HEK293T (cell line): Measurements from ENCODE around the gene PDS5B.

ENCODE experiments used
- ARNT ChIP-seq: fragments of 450-650 bp; IDR thresholded peaks from 2 replicates; pipeline ENCODE4 v1.6.1; 2017; ENCODE audit warnings: mild to moderate bottlenecking
- BHLHE40 ChIP-seq: fragments of 450-650 bp; IDR thresholded peaks from 2 replicates; pipeline ENCODE4 v1.6.1; 2016; ENCODE audit warnings: mild to moderate bottlenecking, moderate library complexity, borderline replicate concordance
- CTBP1 ChIP-seq: fragments of 450-650 bp; IDR thresholded peaks from 2 replicates; pipeline ENCODE4 v1.6.1; 2016; ENCODE audit warnings: borderline replicate concordance
- ELF4 ChIP-seq: fragments of 450-650 bp; IDR thresholded peaks from 2 replicates; pipeline ENCODE4 v1.6.1; 2017; ENCODE audit warnings: antibody characterized with exemption
- FOXK2 ChIP-seq: fragments of 450-650 bp; IDR thresholded peaks from 2 replicates; pipeline ENCODE4 v1.6.1; 2016; ENCODE audit warnings: mild to moderate bottlenecking
- FOXM1 ChIP-seq: fragments of 450-650 bp; IDR thresholded peaks from 2 replicates; pipeline ENCODE4 v1.6.1; 2017; ENCODE audit warnings: mild to moderate bottlenecking, borderline replicate concordance
- HDGF ChIP-seq: fragments of 450-650 bp; IDR thresholded peaks from 2 replicates; pipeline ENCODE4 v1.6.1; 2017; ENCODE audit warnings: antibody characterized with exemption, borderline replicate concordance
- LEF1 ChIP-seq: fragments of 450-650 bp; IDR thresholded peaks from 2 replicates; pipeline ENCODE4 v1.6.1; 2017; ENCODE audit warnings: mild to moderate bottlenecking, borderline replicate concordance
- SP1 ChIP-seq: fragments of 450-650 bp; IDR thresholded peaks from 2 replicates; pipeline ENCODE4 v1.6.1; 2017
- SUZ12 ChIP-seq: fragments of 450-650 bp; IDR thresholded peaks from 2 replicates; pipeline ENCODE4 v1.6.1; 2016; ENCODE audit warnings: mild to moderate bottlenecking
- TARDBP ChIP-seq: fragments of 450-650 bp; IDR thresholded peaks from 2 replicates; pipeline ENCODE4 v1.6.1; 2016
- ZNF384 ChIP-seq: fragments of 450-650 bp; IDR thresholded peaks from 2 replicates; pipeline ENCODE4 v1.6.1; 2016

DNA sequence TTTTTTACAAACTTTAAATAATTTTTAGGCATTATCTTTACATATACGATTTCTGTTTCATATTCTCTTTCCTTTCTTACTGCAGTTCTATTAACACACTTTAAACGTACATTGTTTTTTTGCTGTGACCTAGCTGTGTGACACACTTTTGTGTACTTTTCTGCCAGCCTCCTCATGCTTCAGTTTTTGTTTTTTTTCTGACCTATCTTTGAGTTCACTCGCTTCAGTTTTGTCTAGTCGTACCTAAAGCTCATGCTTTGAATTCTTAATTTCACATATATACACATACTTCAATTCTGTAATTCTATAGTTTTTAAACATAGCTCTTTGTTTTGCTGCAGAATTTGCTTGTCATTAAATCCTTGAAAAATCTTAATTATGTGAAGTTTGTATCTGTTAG is 150.4 kb downstream of the PDS5B start:
- TF ChIP-seq ARNT (no peak), BHLHE40 (no peak), TARDBP (no peak), ELF4 (no peak), FOXK2 (no peak), SP1 (no peak), FOXM1 (no peak), ZNF384 (no peak), SUZ12 (no peak), HDGF (no peak), CTBP1 (no peak), LEF1 (no peak)
